ENCODE data around the gene EIF4E. TPM values are rescaled to one million over a fixed set of nuclear protein-coding genes. Genes with fewer than 3 reads are reported as not detected.

Gene EIF4E
- 144 and 161 TPM in 2 replicates for total RNA-seq

GRCh38 chr4:98928505-98929340, at the start of gene EIF4E:
Gene EIF4E, minus strand, starts transcription at chr4:98929133. Its CDS starts 21 bp downstream, at chr4:98929112.

Other genes with a start within 250 kb of the EIF4E start
- 70.5 and 73.8 TPM in 2 replicates for gene METAP1, start 66.6 kb upstream of the EIF4E start, total RNA-seq
- 142 and 147 TPM in 2 replicates for gene ADH5, start 159.7 kb upstream of the EIF4E start, total RNA-seq
- gene ADH4, start 215.2 kb upstream of the EIF4E start, total RNA-seq = 0.07 TPM in 1 of 2 replicates, not detected in the other

Data from airway epithelial cell (primary cell).